Activated naive CD4-positive, alpha-beta T cell (primary cell): Measurements from ENCODE around the gene PADI2.
"Not testable (repeated sequence)": the region's sequence is repeated elsewhere in the genome, so short reads cannot be mapped to it uniquely, and the experiment has no call there.

Experiments used
- DNase-seq, 4 experiments: peaks; one replicate each; lab custom pipeline; 2025; lab: John Stamatoyannopoulos, UW

The PADI2 gene

GRCh38 chr1:17081439-17081838 lies 37.8 kb downstream of the PADI2 start:
- no peak for DNase-seq

- no peak for DNase-seq
Measured at GRCh38 chr1:17080880-17081279, 38.4 kb downstream of the PADI2 start.

- no peak for DNase-seq
Measured at GRCh38 chr1:17080085-17080759, 39.0 kb downstream of the PADI2 start.

GRCh38 chr1:17078991-17079868 lies 40.0 kb downstream of the PADI2 start:
- DNase-seq, result no peak

- DNase-seq, result no peak
Measured at GRCh38 chr1:17075470-17076255, 43.6 kb downstream of the PADI2 start.

- DNase-seq, result no peak
Measured at GRCh38 chr1:17071794-17072193, 47.5 kb downstream of the PADI2 start.

- no peak for DNase-seq
Measured at GRCh38 chr1:17070163-17070525, 49.1 kb downstream of the PADI2 start.

GRCh38 chr1:17069452-17070162 lies 49.6 kb downstream of the PADI2 start:
- no peak for DNase-seq

- DNase-seq, result no peak
Measured at GRCh38 chr1:17068789-17069188, 50.5 kb downstream of the PADI2 start.

GRCh38 chr1:17067465-17068240 lies 51.6 kb downstream of the PADI2 start:
- no peak for DNase-seq

- DNase-seq, result no peak
Measured at GRCh38 chr1:17067069-17067426, 52.2 kb downstream of the PADI2 start.

GRCh38 chr1:17066361-17067068 lies 52.7 kb downstream of the PADI2 start:
- no peak for DNase-seq

GRCh38 chr1:17065666-17066065 lies 53.6 kb downstream of the PADI2 start:
- no peak for DNase-seq

GRCh38 chr1:17062751-17063150 lies 56.5 kb downstream of the PADI2 start:
- not testable (repeated sequence) for DNase-seq

GRCh38 chr1:17061892-17062291 lies 57.4 kb downstream of the PADI2 start:
- no peak for DNase-seq

- DNase-seq, result no peak
Measured at GRCh38 chr1:17061486-17061885, 57.8 kb downstream of the PADI2 start.

GRCh38 chr1:17060306-17060749 lies 58.9 kb downstream of the PADI2 start:
- DNase-seq, result no peak

GRCh38 chr1:17059391-17060305 lies 59.6 kb downstream of the PADI2 start:
- DNase-seq, result no peak

GRCh38 chr1:17056551-17056950 lies 62.7 kb downstream of the PADI2 start:
- no peak for DNase-seq
